ENCODE results near the gene ATG2B. TPM values are rescaled to one million over a fixed set of nuclear protein-coding genes. Genes with fewer than 3 reads are reported as not detected.

Gene ATG2B
- total and polyA plus RNA-seq, 9 of the 15 experiments (the other 6 are each of a cell fraction or from before 2014, with no cell fraction given), result 0.83 to 12.9 (median 8.7) TPM

DNA sequence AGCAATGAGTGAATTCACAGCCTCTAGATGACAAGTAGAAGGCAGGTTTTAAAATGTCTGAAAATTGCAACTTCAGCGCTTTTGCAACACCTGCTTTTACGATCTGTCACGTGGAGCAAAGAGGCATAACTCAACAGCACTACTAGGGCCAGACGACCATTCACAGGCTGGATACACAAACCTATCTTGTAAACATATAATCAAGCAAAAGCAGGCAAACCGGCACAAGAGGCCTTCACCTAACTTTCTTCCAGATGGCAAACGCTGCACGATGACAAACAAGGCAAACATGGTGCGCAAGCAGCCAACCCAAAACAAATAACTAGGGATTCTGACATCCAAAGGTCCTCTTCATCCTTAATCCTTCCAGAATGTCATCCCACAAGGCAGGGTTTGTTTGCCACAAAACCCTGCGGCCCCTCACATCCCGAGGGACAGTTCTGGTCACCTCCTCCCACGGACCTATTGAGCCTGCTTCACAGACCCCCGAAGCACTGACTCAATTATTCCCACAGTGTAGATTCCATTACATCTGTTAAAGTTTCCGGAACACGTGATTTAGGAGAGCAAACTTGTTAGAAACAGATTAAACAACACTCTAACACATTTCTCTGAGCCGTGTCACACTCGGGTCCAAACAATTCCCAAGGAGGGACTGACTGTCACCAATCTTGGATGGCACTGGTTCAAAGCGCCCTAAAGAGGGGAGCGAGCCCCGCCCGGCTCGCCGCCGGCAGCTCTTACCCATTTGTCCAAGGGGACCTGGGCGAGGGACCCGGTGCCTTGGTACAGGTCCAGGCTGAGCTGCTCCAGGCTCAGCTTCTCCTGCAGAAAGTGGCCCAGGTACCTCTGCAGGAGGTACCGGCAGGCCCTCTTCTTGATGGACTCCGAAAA lies 823 bp downstream of the ATG2B start (continued):
- no peak for TF ChIP-seq NR2C1 (IDR thresholded peaks at IDR 0.05)
- TF ChIP-seq NR2C1 (tag; IDR thresholded peaks at IDR 0.05), result no peak
- TF ChIP-seq ZNF583 (CRISPR knock-in tag; IDR thresholded peaks at IDR 0.05), result no peak
- TF ChIP-seq ETV5 (CRISPR knock-in tag; IDR thresholded peaks at IDR 0.05; ENCODE audit: low read depth), result no peak
- TF ChIP-seq ZNF507 (tag; conservative IDR thresholded peaks at IDR 0.05), result no peak
- peak; percentile 20 to 88; a peak in 2 of 4 replicates for TF ChIP-seq SIN3A (IDR thresholded peaks at IDR 0.05; ENCODE audit: borderline replicate concordance in 2 of 2, control insufficient read depth in 1 of 2, low read depth in 2 of 2, low read length in 2 of 2)
- no peak for TF ChIP-seq BDP1 (IDR thresholded peaks at IDR 0.05; ENCODE audit: insufficient read depth, insufficient read length)
- TF ChIP-seq TFAM (CRISPR knock-in tag; conservative IDR thresholded peaks at IDR 0.05), result no peak
- TF ChIP-seq POLR2AphosphoS5 (IDR thresholded peaks at IDR 0.05; ENCODE audit: control insufficient read depth, insufficient read depth, low read depth, low read length), result 0 out of 2 replicates have a peak, but pooled peaks have one; percentile 18
- no peak for TF ChIP-seq FOXM1 (IDR thresholded peaks at IDR 0.05; ENCODE audit: low read depth)
- TF ChIP-seq FOXM1 (CRISPR knock-in tag; IDR thresholded peaks at IDR 0.05; ENCODE audit: low read depth), result 0 out of 2 replicates have a peak, but pooled peaks have one; percentile 31
- no peak for TF ChIP-seq HOXB6 (CRISPR knock-in tag; IDR thresholded peaks at IDR 0.05; ENCODE audit: borderline replicate concordance)
- no peak for TF ChIP-seq ZNF699 (CRISPR knock-in tag; IDR thresholded peaks at IDR 0.05; ENCODE audit: insufficient replicate concordance)
- TF ChIP-seq SMC3 (conservative IDR thresholded peaks at IDR 0.05; ENCODE audit: insufficient read depth, low read depth, low read length), result no peak
- TF ChIP-seq TAF1 (IDR thresholded peaks at IDR 0.05; ENCODE audit: control insufficient read depth, extremely low read depth, insufficient read depth, low read length, severe bottlenecking), result peak; percentile 17
- TF ChIP-seq GABPB2 (CRISPR knock-in tag; conservative IDR thresholded peaks at IDR 0.05), result no peak
- no peak for TF ChIP-seq THRAP3 (IDR thresholded peaks at IDR 0.05; ENCODE audit: borderline replicate concordance)
- no peak for TF ChIP-seq HNRNPUL1 (IDR thresholded peaks at IDR 0.05; ENCODE audit: low read length)
- TF ChIP-seq ZNF311 (CRISPR knock-in tag; IDR thresholded peaks at IDR 0.05), result no peak
- no peak for TF ChIP-seq ZNF124 (CRISPR knock-in tag; IDR thresholded peaks at IDR 0.05)
- TF ChIP-seq, protein P1, sequence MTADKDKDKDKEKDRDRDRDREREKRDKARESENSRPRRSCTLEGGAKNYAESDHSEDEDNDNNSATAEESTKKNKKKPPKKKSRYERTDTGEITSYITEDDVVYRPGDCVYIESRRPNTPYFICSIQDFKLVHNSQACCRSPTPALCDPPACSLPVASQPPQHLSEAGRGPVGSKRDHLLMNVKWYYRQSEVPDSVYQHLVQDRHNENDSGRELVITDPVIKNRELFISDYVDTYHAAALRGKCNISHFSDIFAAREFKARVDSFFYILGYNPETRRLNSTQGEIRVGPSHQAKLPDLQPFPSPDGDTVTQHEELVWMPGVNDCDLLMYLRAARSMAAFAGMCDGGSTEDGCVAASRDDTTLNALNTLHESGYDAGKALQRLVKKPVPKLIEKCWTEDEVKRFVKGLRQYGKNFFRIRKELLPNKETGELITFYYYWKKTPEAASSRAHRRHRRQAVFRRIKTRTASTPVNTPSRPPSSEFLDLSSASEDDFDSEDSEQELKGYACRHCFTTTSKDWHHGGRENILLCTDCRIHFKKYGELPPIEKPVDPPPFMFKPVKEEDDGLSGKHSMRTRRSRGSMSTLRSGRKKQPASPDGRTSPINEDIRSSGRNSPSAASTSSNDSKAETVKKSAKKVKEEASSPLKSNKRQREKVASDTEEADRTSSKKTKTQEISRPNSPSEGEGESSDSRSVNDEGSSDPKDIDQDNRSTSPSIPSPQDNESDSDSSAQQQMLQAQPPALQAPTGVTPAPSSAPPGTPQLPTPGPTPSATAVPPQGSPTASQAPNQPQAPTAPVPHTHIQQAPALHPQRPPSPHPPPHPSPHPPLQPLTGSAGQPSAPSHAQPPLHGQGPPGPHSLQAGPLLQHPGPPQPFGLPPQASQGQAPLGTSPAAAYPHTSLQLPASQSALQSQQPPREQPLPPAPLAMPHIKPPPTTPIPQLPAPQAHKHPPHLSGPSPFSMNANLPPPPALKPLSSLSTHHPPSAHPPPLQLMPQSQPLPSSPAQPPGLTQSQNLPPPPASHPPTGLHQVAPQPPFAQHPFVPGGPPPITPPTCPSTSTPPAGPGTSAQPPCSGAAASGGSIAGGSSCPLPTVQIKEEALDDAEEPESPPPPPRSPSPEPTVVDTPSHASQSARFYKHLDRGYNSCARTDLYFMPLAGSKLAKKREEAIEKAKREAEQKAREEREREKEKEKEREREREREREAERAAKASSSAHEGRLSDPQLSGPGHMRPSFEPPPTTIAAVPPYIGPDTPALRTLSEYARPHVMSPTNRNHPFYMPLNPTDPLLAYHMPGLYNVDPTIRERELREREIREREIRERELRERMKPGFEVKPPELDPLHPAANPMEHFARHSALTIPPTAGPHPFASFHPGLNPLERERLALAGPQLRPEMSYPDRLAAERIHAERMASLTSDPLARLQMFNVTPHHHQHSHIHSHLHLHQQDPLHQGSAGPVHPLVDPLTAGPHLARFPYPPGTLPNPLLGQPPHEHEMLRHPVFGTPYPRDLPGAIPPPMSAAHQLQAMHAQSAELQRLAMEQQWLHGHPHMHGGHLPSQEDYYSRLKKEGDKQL (CRISPR knock-in tag; IDR thresholded peaks at IDR 0.05; ENCODE audit: borderline replicate concordance), result no peak
